Astrocyte of the spinal cord (primary cell): ENCODE data around the gene SESTD1.

Source experiments
- DNase-seq: peaks from one replicate; pipeline ENCODE4 v3.0.0; 2011; ENCODE audit warnings: low read depth, low spot score
- H3K4me3 ChIP-seq: 2 replicates; pipeline ENCODE4 v1.5.1; 2011; ENCODE audit warnings: low read depth, mild to moderate bottlenecking, low read length, moderate library complexity
- CTCF ChIP-seq: IDR thresholded peaks from 2 replicates; pipeline ENCODE4 v1.5.1; 2012; ENCODE audit warnings: low read depth, mild to moderate bottlenecking, low read length, inconsistent platforms
- in situ Hi-C: cut with HindIII; loops from 2 replicates; pipeline ENCODE4 v1.10.0; 2017; ENCODE audit warnings: low sequenced_read_pairs

Gene SESTD1

DNA sequence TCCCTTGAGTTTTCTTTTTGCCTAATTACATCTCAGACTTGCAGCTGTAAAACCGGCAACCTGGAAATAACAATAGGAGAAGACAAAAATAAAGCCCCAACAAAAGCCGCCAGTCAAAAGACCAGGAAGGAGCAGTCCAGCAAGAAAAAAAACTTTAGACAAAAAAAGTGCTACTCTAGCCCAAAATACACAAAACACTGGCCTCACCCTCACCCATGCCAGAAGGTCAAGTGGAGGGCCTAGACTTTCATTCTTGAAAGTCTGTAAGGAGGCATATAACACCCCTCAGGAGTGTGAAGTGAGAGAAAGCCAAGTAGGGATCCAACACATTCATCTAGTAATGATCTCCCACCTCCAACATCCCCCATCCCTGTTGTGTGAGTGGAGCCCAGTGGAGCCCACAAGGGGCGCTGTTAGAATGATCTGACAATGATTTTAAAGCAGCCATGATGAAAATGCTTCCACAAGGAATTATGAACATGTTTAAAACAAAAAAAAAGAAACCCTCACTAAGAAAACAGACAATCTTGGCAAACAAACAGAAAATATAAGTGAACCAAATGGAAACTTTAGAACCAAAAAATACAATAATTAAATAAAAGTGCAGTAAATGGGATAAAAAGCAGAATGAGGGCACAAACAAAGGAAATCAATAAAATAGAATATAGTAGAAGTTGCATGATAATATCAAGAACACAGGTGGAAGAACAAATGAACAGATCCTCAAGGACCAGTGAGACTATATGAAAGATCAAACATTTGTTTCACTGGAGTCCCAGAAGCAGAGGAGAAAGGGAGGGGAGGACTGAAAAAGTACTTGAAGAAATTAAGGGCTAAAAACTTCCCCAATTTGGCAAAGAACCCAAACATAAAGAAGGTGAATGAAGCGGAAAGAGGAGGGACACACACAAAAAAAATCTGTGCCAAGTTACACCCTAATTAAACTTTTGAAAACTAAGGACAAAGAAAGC is 23.9 kb downstream of the SESTD1 start:
- in situ Hi-C loops: no loop called here
- no peak for TF ChIP-seq CTCF

DNA sequence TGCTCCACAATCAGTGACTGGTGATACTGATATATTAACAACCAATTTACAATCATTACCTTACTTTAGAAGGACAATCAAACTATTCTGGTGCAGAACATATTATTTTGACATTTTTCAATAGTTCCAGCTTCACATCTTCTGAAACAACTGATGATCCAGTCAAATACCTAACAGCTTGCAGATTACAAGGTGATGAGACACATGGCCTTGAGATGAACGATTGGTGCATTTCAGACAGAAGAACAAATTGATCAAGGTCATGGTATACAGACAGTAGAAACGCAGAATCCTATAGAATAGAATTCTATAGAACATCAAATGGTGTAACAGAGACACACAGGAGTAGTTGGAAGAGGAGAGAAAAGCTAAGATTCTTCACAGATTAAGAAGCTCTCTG is 24.8 kb downstream of the SESTD1 start:
- no peak overlapping the region for H3K4me3 ChIP-seq
- TF ChIP-seq CTCF: no peak
- in situ Hi-C loops: no loop called here
- DNase-seq: no peak

More for the DNA sequence above, 23.9 kb downstream of the SESTD1 start:
- DNase-seq: no peak
- no peak overlapping the region for H3K4me3 ChIP-seq

DNA sequence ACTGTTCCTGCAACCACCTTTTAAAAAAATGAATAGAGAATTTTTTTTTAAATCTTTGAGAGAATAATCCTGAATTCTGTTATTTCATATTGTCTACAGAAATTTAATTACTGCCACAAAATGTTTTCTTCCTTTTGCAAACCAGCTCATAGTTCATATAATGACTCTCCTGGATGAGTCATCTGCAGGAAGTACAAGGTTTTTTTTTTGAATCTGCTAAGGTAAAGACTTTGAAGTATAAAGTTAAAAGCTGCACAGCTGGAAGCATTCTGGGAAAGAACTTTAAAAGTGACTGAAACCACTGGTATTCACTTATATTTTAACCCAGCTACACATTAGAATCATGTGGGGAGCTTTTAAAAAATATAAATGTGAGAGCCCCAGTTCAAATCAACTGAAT is 25.4 kb downstream of the SESTD1 start:
- in situ Hi-C loops: no loop called here
- no peak overlapping the region for H3K4me3 ChIP-seq
- no peak for TF ChIP-seq CTCF
- peak; percentile 79 for DNase-seq

DNA sequence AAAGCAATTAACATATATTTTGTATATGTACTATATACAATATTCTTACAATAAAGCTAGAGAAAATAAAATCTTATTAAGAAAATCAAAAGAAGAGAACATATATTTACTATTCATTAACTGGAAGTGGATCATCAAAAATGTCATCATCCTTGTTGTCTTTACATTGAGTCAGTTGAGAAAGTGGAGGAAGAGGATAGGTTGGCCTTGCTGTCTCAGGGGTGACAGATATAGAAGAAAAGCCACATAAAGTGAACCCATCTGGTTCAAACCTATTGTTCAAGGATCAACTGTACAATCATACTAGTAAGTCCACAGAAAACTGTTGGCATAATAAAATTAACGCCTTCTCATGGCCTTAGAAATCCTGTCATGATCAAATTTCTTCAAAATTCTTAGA is 26.6 kb downstream of the SESTD1 start:
- H3K4me3 ChIP-seq: no peak overlapping the region
- no peak for DNase-seq
- in situ Hi-C loops: no loop called here
- TF ChIP-seq CTCF: no peak

DNA sequence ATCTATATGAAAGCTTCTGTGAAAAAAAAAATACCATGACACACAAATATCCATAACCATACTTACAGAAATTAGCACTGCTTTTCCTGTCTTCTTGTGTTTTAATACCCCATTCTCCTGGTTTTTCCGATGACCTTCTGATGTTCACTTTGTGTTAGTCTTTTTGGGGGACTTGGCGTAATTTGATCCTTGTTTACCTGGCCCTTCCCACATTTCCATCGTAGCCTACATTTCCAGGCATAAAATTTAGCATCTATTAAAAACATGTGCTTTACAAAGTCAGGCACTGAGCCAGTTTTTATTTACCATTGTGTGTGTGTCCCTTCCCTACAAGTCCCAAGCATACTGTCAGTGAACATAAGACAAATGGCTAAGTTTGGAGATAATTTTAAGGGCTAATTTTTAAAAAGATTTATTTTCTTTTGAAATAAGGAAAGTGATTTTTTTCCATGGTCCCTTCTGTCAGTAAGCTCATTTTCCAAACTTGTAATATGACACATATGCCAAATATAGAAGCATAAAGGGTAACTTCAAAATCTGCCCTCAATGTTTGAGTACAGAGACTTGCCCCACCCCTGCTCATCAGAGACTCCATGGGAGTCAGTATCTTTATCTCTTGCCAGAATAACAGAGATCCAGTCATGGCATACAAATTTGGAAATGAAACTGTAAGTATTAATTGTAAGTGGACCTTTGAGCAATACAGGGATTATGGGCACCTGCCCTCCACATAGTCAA is 27.3 kb downstream of the SESTD1 start:
- in situ Hi-C loops: no loop called here
- no peak overlapping the region for H3K4me3 ChIP-seq
- DNase-seq: no peak
- no peak for TF ChIP-seq CTCF

GRCh38 chr2:179235463-179236108 is 29.0 kb downstream of the SESTD1 start:
- H3K4me3 ChIP-seq: no peak overlapping the region
- peak; percentile 74 for DNase-seq
- in situ Hi-C loops: no loop called here
- TF ChIP-seq CTCF: no peak
